ENCODE results near the gene BPIFB1.
A peak's percentile ranks its signal among the peaks of the same experiment; 100 is the strongest.

BPIFB1 gene

GRCh38 chr20:33282991-33283555 is at the start of gene BPIFB1:
TSS of gene BPIFB1 (plus strand) at chr20:33283214. CDS start at chr20:33286074, 2,860 bp downstream.
- no peak for DNase-seq
- no peaks in the 10 kb centered on the region for H3K9me3 Mint-ChIP-seq
- H3K27ac Mint-ChIP-seq = peak within 1 kb of the TSS in 1 of 2 donors; percentile 89

GRCh38 chr20:33234050-33234449 is 49.0 kb upstream of the BPIFB1 start:
- DNase-seq = no peak
- Mint-ChIP-seq H3K4me1 (peaks cover 37% of the 10 kb centered on the region), H3K27me3 (peaks cover 15% of the 10 kb centered on the region), H3K9me3 (no peaks in the 10 kb centered on the region), H3K4me3 (no peak overlapping the region), H3K27ac (no peak overlapping the region)
- no peak for ATAC-seq

More at GRCh38 chr20:33282991-33283555, at the start of gene BPIFB1:
- Mint-ChIP-seq H3K4me3 (no peak within 1 kb of the TSS), H3K4me1 (no peaks in the 10 kb centered on the region), H3K27me3 (peaks cover 1% of the 10 kb centered on the region)
- no peak for ATAC-seq

- Mint-ChIP-seq H3K4me3 (no peak within 1 kb of the TSS), H3K4me1 (peaks cover 24% of the 10 kb centered on the region), H3K27ac (no peak within 1 kb of the TSS), H3K27me3 (peaks cover 15% of the 10 kb centered on the region), H3K9me3 (no peaks in the 10 kb centered on the region)
- no peak for ATAC-seq
- DNase-seq = no peak
These were observed 47.3 kb upstream of the BPIFB1 start, which contains the start of gene BPIFA1 for GRCh38 chr20:33235696-33236095. TSS of gene BPIFA1 (plus strand) at chr20:33235996. CDS start at chr20:33237712, 1,716 bp downstream.

GRCh38 chr20:33236351-33236750 is 46.7 kb upstream of the BPIFB1 start:
- Mint-ChIP-seq H3K27me3 (peaks cover 15% of the 10 kb centered on the region), H3K9me3 (no peaks in the 10 kb centered on the region)

GRCh38 chr20:33237989-33238388 is 45.0 kb upstream of the BPIFB1 start:
- Mint-ChIP-seq H3K4me1 (peaks cover 4% of the 10 kb centered on the region), H3K4me3 (no peak overlapping the region), H3K27me3 (peaks cover 10% of the 10 kb centered on the region), H3K9me3 (no peaks in the 10 kb centered on the region), H3K27ac (no peak overlapping the region)
- no peak for ATAC-seq
- no peak for DNase-seq

More at GRCh38 chr20:33236351-33236750, 46.7 kb upstream of the BPIFB1 start:
- no peak overlapping the region for H3K4me3 Mint-ChIP-seq
- DNase-seq = no peak
- H3K27ac Mint-ChIP-seq = no peak overlapping the region
- ATAC-seq = no peak
- peaks cover 21% of the 10 kb centered on the region for H3K4me1 Mint-ChIP-seq

- peaks cover 6% of the 10 kb centered on the region for H3K27me3 Mint-ChIP-seq
These were observed 43.6 kb upstream of the BPIFB1 start for GRCh38 chr20:33239418-33239817.

GRCh38 chr20:33239979-33240736 is 42.9 kb upstream of the BPIFB1 start:
- ATAC-seq (no peak), DNase-seq (no peak)
- Mint-ChIP-seq H3K27me3 (peaks cover 6% of the 10 kb centered on the region), H3K9me3 (no peaks in the 10 kb centered on the region), H3K4me3 (no peak overlapping the region), H3K27ac (peak overlapping the region in 1 of 2 donors; percentile 40), H3K4me1 (no peaks in the 10 kb centered on the region)

More at GRCh38 chr20:33239418-33239817, 43.6 kb upstream of the BPIFB1 start:
- no peak for DNase-seq
- H3K4me3 Mint-ChIP-seq = no peak overlapping the region
- no peaks in the 10 kb centered on the region for H3K4me1 Mint-ChIP-seq
- ATAC-seq = no peak
- no peaks in the 10 kb centered on the region for H3K9me3 Mint-ChIP-seq
- no peak overlapping the region for H3K27ac Mint-ChIP-seq

GRCh38 chr20:33240923-33241322 is 42.1 kb upstream of the BPIFB1 start:
- no peak for ATAC-seq
- DNase-seq = no peak
- peaks cover 6% of the 10 kb centered on the region for H3K27me3 Mint-ChIP-seq
- no peak overlapping the region for H3K27ac Mint-ChIP-seq
- no peak overlapping the region for H3K4me3 Mint-ChIP-seq
- H3K9me3 Mint-ChIP-seq = no peaks in the 10 kb centered on the region
- H3K4me1 Mint-ChIP-seq = no peaks in the 10 kb centered on the region

- ATAC-seq (no peak), DNase-seq (no peak)
- Mint-ChIP-seq H3K27me3 (no peaks in the 10 kb centered on the region), H3K27ac (no peak overlapping the region), H3K4me1 (no peaks in the 10 kb centered on the region), H3K4me3 (no peak overlapping the region), H3K9me3 (no peaks in the 10 kb centered on the region)
These were observed 40.5 kb upstream of the BPIFB1 start for GRCh38 chr20:33242319-33243100.

- H3K4me3 Mint-ChIP-seq = no peak overlapping the region
- no peaks in the 10 kb centered on the region for H3K9me3 Mint-ChIP-seq
- no peak for ATAC-seq
- H3K4me1 Mint-ChIP-seq = no peaks in the 10 kb centered on the region
- no peak overlapping the region for H3K27ac Mint-ChIP-seq
- no peaks in the 10 kb centered on the region for H3K27me3 Mint-ChIP-seq
- DNase-seq = no peak
These were observed 36.9 kb upstream of the BPIFB1 start for GRCh38 chr20:33246077-33246476.

GRCh38 chr20:33249456-33249855 is 33.6 kb upstream of the BPIFB1 start:
- no peaks in the 10 kb centered on the region for H3K27me3 Mint-ChIP-seq
- DNase-seq (no peak), ATAC-seq (no peak)
- no peaks in the 10 kb centered on the region for H3K4me1 Mint-ChIP-seq
- H3K4me3 Mint-ChIP-seq = no peak overlapping the region
- peaks cover 0 to 3% of the 10 kb centered on the region in 2 donors for H3K9me3 Mint-ChIP-seq
- peak overlapping the region in 1 of 2 donors; percentile 82 for H3K27ac Mint-ChIP-seq

GRCh38 chr20:33250666-33251065 is 32.3 kb upstream of the BPIFB1 start:
- Mint-ChIP-seq H3K9me3 (peaks cover 0 to 4% of the 10 kb centered on the region in 2 donors), H3K27ac (no peak overlapping the region), H3K27me3 (no peaks in the 10 kb centered on the region), H3K4me3 (no peak overlapping the region), H3K4me1 (no peaks in the 10 kb centered on the region)
- ATAC-seq = no peak
- no peak for DNase-seq

GRCh38 chr20:33251496-33251895 is 31.5 kb upstream of the BPIFB1 start:
- H3K27me3 Mint-ChIP-seq = no peaks in the 10 kb centered on the region

GRCh38 chr20:33252460-33252859 is 30.6 kb upstream of the BPIFB1 start:
- Mint-ChIP-seq H3K4me3 (no peak overlapping the region), H3K4me1 (no peaks in the 10 kb centered on the region), H3K27ac (no peak overlapping the region), H3K9me3 (peaks cover 0 to 4% of the 10 kb centered on the region in 2 donors), H3K27me3 (no peaks in the 10 kb centered on the region)
- ATAC-seq (no peak), DNase-seq (no peak)

More at GRCh38 chr20:33251496-33251895, 31.5 kb upstream of the BPIFB1 start:
- no peak overlapping the region for H3K4me3 Mint-ChIP-seq
- H3K9me3 Mint-ChIP-seq = peaks cover 0 to 4% of the 10 kb centered on the region in 2 donors
- DNase-seq (no peak), ATAC-seq (no peak)
- no peaks in the 10 kb centered on the region for H3K4me1 Mint-ChIP-seq
- no peak overlapping the region for H3K27ac Mint-ChIP-seq

- Mint-ChIP-seq H3K9me3 (peaks cover 0 to 4% of the 10 kb centered on the region in 2 donors), H3K4me3 (no peak overlapping the region), H3K4me1 (no peaks in the 10 kb centered on the region), H3K27ac (no peak overlapping the region), H3K27me3 (no peaks in the 10 kb centered on the region)
- ATAC-seq (no peak), DNase-seq (no peak)
These were observed 28.0 kb upstream of the BPIFB1 start for GRCh38 chr20:33255005-33255404.

- H3K27me3 Mint-ChIP-seq = peaks cover 13% of the 10 kb centered on the region
- peaks cover 4% of the 10 kb centered on the region for H3K4me1 Mint-ChIP-seq
- no peak for ATAC-seq
- DNase-seq = no peak
- no peak overlapping the region for H3K27ac Mint-ChIP-seq
- peaks cover 0 to 4% of the 10 kb centered on the region in 2 donors for H3K9me3 Mint-ChIP-seq
- no peak overlapping the region for H3K4me3 Mint-ChIP-seq
These were observed 25.8 kb upstream of the BPIFB1 start for GRCh38 chr20:33257237-33257636.

All from stimulated activated naive CD8-positive, alpha-beta T cell treated with anti-CD3 and anti-CD28 coated beads, Interleukin-15, amount 100 ng/mL, for 72 hours (primary cell).